ENCODE results near the gene OR6N2. TPM values are rescaled to one million over a fixed set of nuclear protein-coding genes. Genes with fewer than 3 reads are reported as not detected.

The OR6N2 gene
- total and polyA plus RNA-seq, 9 of the 15 experiments (the other 6 are each of a cell fraction or from before 2014, with no cell fraction given): not detected

GRCh38 chr1:158819461-158820443 lies 38.7 kb upstream of the OR6N2 start (continued):
- TF ChIP-seq CUX1 (CRISPR knock-in tag; IDR thresholded peaks at IDR 0.05) (no peak), POU5F1 (IDR thresholded peaks at IDR 0.05; ENCODE audit: borderline replicate concordance, low read depth, low read length, partially characterized antibody) (no peak), BHLHE40 (IDR thresholded peaks at IDR 0.05; ENCODE audit: low read length) (0 out of 2 replicates have a peak, but pooled peaks have one; percentile 25), HMGN3 (IDR thresholded peaks at IDR 0.05; ENCODE audit: borderline replicate concordance, extremely low read depth, insufficient read length, low read depth, low read length) (peak; percentile 48), RAD21 (CRISPR knock-in tag; conservative IDR thresholded peaks at IDR 0.05 in 1 of 2, IDR thresholded peaks at IDR 0.05 in 1 of 2) (peak in 1 of 2 experiments; percentile 28; a peak in 1 of 4 replicates), NR1H2 (CRISPR knock-in tag; IDR thresholded peaks at IDR 0.05) (no peak), ETV5 (CRISPR knock-in tag; IDR thresholded peaks at IDR 0.05; ENCODE audit: low read depth) (no peak), FOXM1 (IDR thresholded peaks at IDR 0.05; ENCODE audit: low read depth) (peak; percentile 88), FOXM1 (CRISPR knock-in tag; IDR thresholded peaks at IDR 0.05; ENCODE audit: low read depth) (no peak), BACH1 (tag; IDR thresholded peaks at IDR 0.05) (peak; percentile 67; the same call in 1 of the 2 replicates), SLC30A9 (CRISPR knock-in tag; IDR thresholded peaks at IDR 0.05) (no peak)
- TF ChIP-seq, protein P1, sequence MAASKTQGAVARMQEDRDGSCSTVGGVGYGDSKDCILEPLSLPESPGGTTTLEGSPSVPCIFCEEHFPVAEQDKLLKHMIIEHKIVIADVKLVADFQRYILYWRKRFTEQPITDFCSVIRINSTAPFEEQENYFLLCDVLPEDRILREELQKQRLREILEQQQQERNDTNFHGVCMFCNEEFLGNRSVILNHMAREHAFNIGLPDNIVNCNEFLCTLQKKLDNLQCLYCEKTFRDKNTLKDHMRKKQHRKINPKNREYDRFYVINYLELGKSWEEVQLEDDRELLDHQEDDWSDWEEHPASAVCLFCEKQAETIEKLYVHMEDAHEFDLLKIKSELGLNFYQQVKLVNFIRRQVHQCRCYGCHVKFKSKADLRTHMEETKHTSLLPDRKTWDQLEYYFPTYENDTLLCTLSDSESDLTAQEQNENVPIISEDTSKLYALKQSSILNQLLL (CRISPR knock-in tag; IDR thresholded peaks at IDR 0.05; ENCODE audit: borderline replicate concordance): no peak
- TF ChIP-seq, protein P2, sequence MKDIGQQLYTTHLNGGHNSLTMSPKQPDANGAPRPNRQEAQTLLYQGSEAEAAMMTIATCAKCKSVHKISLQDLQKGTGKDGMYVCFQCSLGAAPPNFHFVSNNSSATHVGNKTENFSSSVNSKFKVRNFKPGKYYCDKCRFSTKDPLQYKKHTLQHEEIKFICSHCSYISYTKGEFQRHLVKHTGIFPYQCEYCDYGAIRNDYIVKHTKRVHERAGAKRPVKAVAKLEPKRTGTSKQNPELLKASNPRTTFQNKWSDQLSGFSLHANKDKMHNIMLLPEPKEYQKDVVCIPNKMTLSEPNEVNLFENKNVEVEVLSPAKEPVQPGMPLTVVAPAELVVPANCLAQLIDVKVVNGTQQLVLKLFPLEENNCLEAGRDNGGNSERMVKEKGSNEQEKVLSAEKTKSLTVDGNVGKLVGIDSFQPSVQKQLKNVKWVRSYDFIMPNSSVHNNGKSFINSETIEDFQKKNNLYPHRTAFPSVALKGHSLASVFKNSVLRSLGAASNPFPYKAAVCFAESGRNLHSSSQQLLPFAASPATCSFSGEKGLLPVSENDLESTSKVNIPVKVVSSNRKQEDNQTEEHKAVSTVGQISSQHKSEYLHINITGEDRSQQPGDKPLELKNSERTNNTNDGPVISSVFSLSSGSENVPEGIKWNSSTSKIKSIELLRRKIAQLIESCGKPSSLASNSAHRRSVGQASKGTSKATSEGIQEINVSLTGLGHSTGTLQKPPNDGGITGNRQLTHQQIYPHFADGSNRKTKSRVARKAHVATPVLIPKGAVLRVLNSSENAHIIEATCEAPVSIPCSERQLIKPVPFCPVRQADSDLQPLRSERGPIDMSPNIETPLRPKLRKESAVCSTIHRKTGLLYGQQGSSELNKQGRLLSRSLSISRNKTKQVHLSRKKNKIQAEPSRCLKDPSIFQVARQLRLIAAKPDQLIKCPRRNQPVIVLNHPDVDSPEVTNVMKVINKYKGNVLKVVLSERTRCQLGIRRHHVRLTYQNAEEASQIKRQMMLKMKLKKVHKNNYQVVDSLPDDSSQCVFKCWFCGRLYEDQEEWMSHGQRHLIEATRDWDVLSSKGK (CRISPR knock-in tag; IDR thresholded peaks at IDR 0.05): no peak
- TF ChIP-seq, protein P3, sequence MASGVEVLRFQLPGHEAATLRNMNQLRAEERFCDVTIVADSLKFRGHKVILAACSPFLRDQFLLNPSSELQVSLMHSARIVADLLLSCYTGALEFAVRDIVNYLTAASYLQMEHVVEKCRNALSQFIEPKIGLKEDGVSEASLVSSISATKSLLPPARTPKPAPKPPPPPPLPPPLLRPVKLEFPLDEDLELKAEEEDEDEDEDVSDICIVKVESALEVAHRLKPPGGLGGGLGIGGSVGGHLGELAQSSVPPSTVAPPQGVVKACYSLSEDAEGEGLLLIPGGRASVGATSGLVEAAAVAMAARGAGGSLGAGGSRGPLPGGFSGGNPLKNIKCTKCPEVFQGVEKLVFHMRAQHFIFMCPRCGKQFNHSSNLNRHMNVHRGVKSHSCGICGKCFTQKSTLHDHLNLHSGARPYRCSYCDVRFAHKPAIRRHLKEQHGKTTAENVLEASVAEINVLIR (CRISPR knock-in tag; IDR thresholded peaks at IDR 0.05): peak; percentile 32; the same call in 1 of the 2 replicates

All from K562 (cell line).